GM21515 (cell line): Measurements from ENCODE around the gene STX18.
"Not testable (repeated sequence)": the region's sequence is repeated elsewhere in the genome, so short reads cannot be mapped to it uniquely, and the experiment has no call there.

Experiments
- ATAC-seq: cut with Tn5 transposase; IDR thresholded peaks from one replicate; pipeline ENCODE4 v1.9.1; 2021; ENCODE audit not compliant: unreplicated experiment

Gene STX18

GRCh38 chr4:4541661-4542570, at the start of gene STX18:
TSS of gene STX18 (minus strand) at chr4:4542048. CDS start at chr4:4541964, 84 bp downstream.
- ATAC-seq: peak; percentile 86

GRCh38 chr4:4591071-4591470, 49.2 kb upstream of the STX18 start:
- ATAC-seq: no peak

GRCh38 chr4:4590546-4590945, 48.7 kb upstream of the STX18 start:
- no peak for ATAC-seq

- no peak for ATAC-seq
These were observed 43.3 kb upstream of the STX18 start for GRCh38 chr4:4585012-4585670.

GRCh38 chr4:4583606-4584005, 41.8 kb upstream of the STX18 start:
- ATAC-seq: no peak

GRCh38 chr4:4582653-4583052, 40.8 kb upstream of the STX18 start:
- ATAC-seq: no peak

- no peak for ATAC-seq
These were observed 38.6 kb upstream of the STX18 start for GRCh38 chr4:4580494-4580893.

- no peak for ATAC-seq
These were observed 37.1 kb upstream of the STX18 start for GRCh38 chr4:4578981-4579380.

- ATAC-seq: no peak
These were observed 35.6 kb upstream of the STX18 start for GRCh38 chr4:4577359-4577875.

GRCh38 chr4:4575284-4576211, 33.7 kb upstream of the STX18 start:
- ATAC-seq: peak; percentile 76

GRCh38 chr4:4574792-4575191, 32.9 kb upstream of the STX18 start:
- ATAC-seq: no peak

GRCh38 chr4:4574052-4574451, 32.2 kb upstream of the STX18 start:
- ATAC-seq: no peak

- no peak for ATAC-seq
These were observed 31.0 kb upstream of the STX18 start for GRCh38 chr4:4572821-4573220.

- ATAC-seq: not testable (repeated sequence)
These were observed 28.0 kb upstream of the STX18 start for GRCh38 chr4:4569861-4570260.

GRCh38 chr4:4568806-4569427, 27.1 kb upstream of the STX18 start:
- ATAC-seq: no peak

- ATAC-seq: peak; percentile 55
These were observed 24.5 kb upstream of the STX18 start for GRCh38 chr4:4566359-4566758.

- no peak for ATAC-seq
These were observed 22.7 kb upstream of the STX18 start for GRCh38 chr4:4564522-4564921.

- ATAC-seq: no peak
These were observed 18.8 kb upstream of the STX18 start for GRCh38 chr4:4560642-4561041.

GRCh38 chr4:4560136-4560535, 18.3 kb upstream of the STX18 start:
- ATAC-seq: no peak

GRCh38 chr4:4559596-4559995, 17.7 kb upstream of the STX18 start:
- ATAC-seq: no peak

GRCh38 chr4:4558881-4559280, 17.0 kb upstream of the STX18 start:
- no peak for ATAC-seq
